Activated naive CD4-positive, alpha-beta T cell treated with anti-CD3 and anti-CD28 coated beads, Interleukin-2, amount 10 ng/mL, durations not matched to agents 7 days and 5 days (primary cell): Measurements from ENCODE around the gene ATG14.
A peak's percentile ranks its signal among the peaks of the same experiment; 100 is the strongest.
"Not testable (repeated sequence)": the region's sequence is repeated elsewhere in the genome, so short reads cannot be mapped to it uniquely, and the experiment has no call there.

ENCODE experiments used
- CTCF ChIA-PET: fragments of 350-600 bp; sonication (Branson Sonifier 250); formaldehyde crosslinking; loops from one replicate; lab custom pipeline; 2021; ENCODE audit warnings: antibody characterized with exemption; lab: Charles Lee
- DNase-seq: peaks from one replicate; pipeline ENCODE4 v3.0.0-alpha.2; 2020
- H3K27ac Mint-ChIP-seq: one replicate; pipeline ENCODE4 v1.8.0; 2021; ENCODE audit warnings: mild to moderate bottlenecking, moderate library complexity, mixed read lengths
- H3K27me3 Mint-ChIP-seq: one replicate; pipeline ENCODE4 v1.8.0; 2021; ENCODE audit warnings: mild to moderate bottlenecking, mixed read lengths
- H3K36me3 Mint-ChIP-seq: one replicate; pipeline ENCODE4 v1.8.0; 2021; ENCODE audit warnings: mixed read lengths
- H3K4me1 Mint-ChIP-seq: one replicate; pipeline ENCODE4 v1.8.0; 2021; ENCODE audit warnings: mixed read lengths
- H3K4me3 Mint-ChIP-seq: one replicate; pipeline ENCODE4 v1.8.0; 2021; ENCODE audit warnings: mild to moderate bottlenecking, moderate library complexity, mixed read lengths
- H3K9me3 Mint-ChIP-seq: one replicate; pipeline ENCODE4 v1.8.0; 2021; ENCODE audit warnings: mixed read lengths

The ATG14 gene

DNA sequence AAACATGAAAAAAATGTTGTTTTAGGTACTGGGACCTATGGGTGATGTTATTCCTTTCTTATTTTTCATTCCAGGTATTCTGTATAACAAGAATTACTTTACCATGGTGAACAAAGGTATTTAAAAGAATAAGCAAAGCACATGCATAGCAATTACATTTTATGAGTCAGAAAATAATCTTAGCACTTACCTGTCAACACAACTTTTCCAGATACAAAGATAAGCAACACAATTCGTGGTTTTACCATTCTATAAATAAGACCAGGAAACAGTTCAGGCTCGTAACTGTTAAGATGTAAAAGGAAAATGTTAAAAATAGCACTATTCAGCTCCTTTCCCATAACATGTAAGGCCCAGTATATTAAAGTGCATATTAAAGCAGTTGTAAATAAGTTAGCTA, 12.3 kb upstream of the ATG14 start:
- no peak for DNase-seq
- H3K4me1 Mint-ChIP-seq: no peaks in the 10 kb centered on the region
- H3K9me3 Mint-ChIP-seq: no peaks in the 10 kb centered on the region
- peaks cover 3% of the 10 kb centered on the region for H3K27me3 Mint-ChIP-seq
- no peaks in the 10 kb centered on the region for H3K36me3 Mint-ChIP-seq
- no peak overlapping the region for H3K4me3 Mint-ChIP-seq
- CTCF ChIA-PET: interaction anchor here (0.8 to 1.1 kb wide), 3 partner anchors 69 to 212 kb away, joined by 3 to 4 read pairs (median 3); no protein-coding TSS in a partner anchor
- no peak overlapping the region for H3K27ac Mint-ChIP-seq

GRCh38 chr14:55422338-55422737, 10.7 kb upstream of the ATG14 start:
- CTCF ChIA-PET, H3K36me3 Mint-ChIP-seq, H3K4me3 Mint-ChIP-seq, H3K4me1 Mint-ChIP-seq, H3K9me3 Mint-ChIP-seq, H3K27ac Mint-ChIP-seq, H3K27me3 Mint-ChIP-seq, DNase-seq: not testable (repeated sequence)

DNA sequence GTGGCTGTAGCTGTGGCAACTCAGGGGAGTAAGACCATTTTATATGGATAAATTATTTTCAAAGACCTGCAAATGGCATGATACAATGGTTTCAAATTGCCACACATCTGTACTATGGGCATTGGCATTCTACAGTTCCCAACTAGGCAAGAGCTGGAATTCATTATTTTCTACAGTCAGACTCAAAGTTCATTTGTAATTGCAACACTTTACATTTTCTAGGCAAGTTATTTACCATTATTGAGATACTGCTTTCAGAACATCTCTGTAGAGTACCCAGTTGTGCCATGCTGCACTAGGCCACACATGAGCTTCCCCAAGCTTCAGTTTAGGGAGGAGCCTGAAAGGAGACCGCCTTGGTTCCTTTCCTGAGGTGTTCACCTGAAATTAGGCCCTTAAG, 8.0 kb upstream of the ATG14 start:
- H3K27ac Mint-ChIP-seq: no peak overlapping the region
- no peaks in the 10 kb centered on the region for H3K9me3 Mint-ChIP-seq
- CTCF ChIA-PET: interaction anchor here (1.2 to 5.9 kb wide), 5 partner anchors 7 to 149 kb away, joined by 3 to 44 read pairs (median 3); no protein-coding TSS in a partner anchor

DNA sequence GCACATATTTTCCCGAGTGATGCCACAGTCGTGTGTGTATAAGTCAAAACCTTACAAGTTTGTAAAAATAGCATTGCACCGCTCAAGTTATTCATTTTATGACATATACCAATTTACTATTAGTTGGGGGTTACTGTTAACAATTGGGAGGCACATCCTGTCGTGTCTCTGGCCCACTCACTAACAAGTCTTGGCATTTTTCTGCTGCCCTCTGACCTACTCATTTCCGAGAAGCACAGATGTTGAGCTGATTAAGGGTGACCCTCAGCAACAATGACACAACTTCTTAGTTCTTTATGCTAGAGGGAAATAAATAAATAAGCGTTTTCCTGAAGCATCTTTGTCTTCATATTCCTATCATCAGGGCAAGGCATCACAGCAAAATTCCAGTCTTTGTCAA, 6.8 kb upstream of the ATG14 start:
- H3K4me3 Mint-ChIP-seq: no peak overlapping the region
- no peaks in the 10 kb centered on the region for H3K36me3 Mint-ChIP-seq
- H3K4me1 Mint-ChIP-seq: peaks cover 3% of the 10 kb centered on the region
- DNase-seq: no peak
- no peak overlapping the region for H3K27ac Mint-ChIP-seq
- H3K9me3 Mint-ChIP-seq: no peaks in the 10 kb centered on the region
- CTCF ChIA-PET: interaction anchor here (0.6 to 5.9 kb wide), 5 partner anchors 9 to 103 kb away, joined by 3 to 44 read pairs (median 3); no protein-coding TSS in a partner anchor
- H3K27me3 Mint-ChIP-seq: no peaks in the 10 kb centered on the region

More for the DNA sequence above, 8.0 kb upstream of the ATG14 start:
- no peak overlapping the region for H3K4me3 Mint-ChIP-seq
- no peak for DNase-seq
- no peaks in the 10 kb centered on the region for H3K27me3 Mint-ChIP-seq
- H3K36me3 Mint-ChIP-seq: no peaks in the 10 kb centered on the region
- H3K4me1 Mint-ChIP-seq: peaks cover 3% of the 10 kb centered on the region

DNA sequence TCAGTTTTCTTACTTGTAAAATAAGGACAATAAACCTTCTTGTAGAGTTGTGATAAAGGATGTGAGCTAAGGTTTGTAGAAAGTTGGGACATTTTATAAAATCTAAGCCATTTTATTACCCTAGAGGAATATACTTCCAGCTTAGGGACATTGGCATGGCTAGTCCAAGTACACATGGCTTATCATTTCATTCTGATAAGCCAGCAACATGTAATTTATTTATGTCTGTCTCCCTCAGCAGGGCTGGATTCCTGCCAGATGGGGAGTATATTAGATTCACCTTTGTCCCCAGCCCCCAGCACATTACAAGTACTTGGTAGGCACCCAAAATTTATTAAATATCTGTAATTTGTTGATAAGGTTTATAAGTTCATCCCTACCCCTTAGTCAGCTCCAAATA, 6.3 kb upstream of the ATG14 start:
- CTCF ChIA-PET: interaction anchor here (0.9 to 5.9 kb wide), 3 partner anchors 9 to 24 kb away, joined by 3 to 44 read pairs (median 3); no protein-coding TSS in a partner anchor
- no peaks in the 10 kb centered on the region for H3K9me3 Mint-ChIP-seq
- peaks cover 3% of the 10 kb centered on the region for H3K4me1 Mint-ChIP-seq
- H3K36me3 Mint-ChIP-seq: no peaks in the 10 kb centered on the region
- no peaks in the 10 kb centered on the region for H3K27me3 Mint-ChIP-seq
- DNase-seq: no peak
- no peak overlapping the region for H3K4me3 Mint-ChIP-seq
- no peak overlapping the region for H3K27ac Mint-ChIP-seq

DNA sequence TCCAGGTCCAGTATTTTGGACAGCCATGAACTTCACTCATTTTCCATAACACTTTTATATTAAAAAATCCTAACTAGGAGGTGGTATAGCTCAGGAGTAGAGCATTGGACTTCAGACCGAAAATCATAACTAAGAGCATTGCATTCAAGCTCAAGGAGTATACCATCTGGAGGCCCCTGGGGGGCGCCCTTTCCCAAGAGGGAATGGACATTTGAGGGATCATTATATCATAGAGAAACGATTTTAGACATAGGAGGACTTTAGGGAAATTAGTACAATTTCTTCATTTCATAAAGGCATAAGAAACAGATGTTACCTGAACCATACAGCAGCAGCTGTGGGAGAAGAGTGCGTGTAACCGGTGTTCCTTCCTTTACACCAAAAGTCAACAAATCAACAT, 5.2 kb upstream of the ATG14 start:
- H3K36me3 Mint-ChIP-seq: no peaks in the 10 kb centered on the region
- CTCF ChIA-PET: interaction anchor here (0.9 to 5.9 kb wide), 10 partner anchors 10 to 213 kb away, joined by 3 to 44 read pairs (median 3); no protein-coding TSS in a partner anchor
- no peak overlapping the region for H3K27ac Mint-ChIP-seq
- peak; percentile 42 for DNase-seq
- H3K9me3 Mint-ChIP-seq: no peaks in the 10 kb centered on the region
- H3K4me1 Mint-ChIP-seq: peaks cover 11% of the 10 kb centered on the region
- H3K4me3 Mint-ChIP-seq: no peak overlapping the region
- no peaks in the 10 kb centered on the region for H3K27me3 Mint-ChIP-seq

DNA sequence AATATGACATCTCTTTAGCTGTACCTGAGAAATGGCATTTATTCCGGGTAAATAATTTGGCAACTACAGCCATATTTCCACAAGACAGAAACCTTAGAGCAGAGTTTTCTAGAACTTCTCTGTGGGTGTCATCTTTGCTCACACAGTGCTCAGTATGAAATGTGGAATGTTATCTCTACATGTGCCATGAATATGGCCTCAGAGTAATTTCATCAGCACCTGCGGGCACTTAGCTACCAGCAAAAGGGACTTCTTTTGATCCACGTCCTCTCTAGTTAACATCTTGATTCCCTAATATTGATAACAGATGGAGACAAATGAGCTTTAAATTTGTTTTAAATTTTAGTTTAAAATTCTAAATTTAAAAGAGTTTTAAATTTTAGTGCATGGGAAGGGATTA, 2.9 kb upstream of the ATG14 start:
- CTCF ChIA-PET: interaction anchor here (0.7 to 5.9 kb wide), 5 partner anchors 13 to 325 kb away, joined by 3 to 44 read pairs (median 3); no protein-coding TSS in a partner anchor
- no peaks in the 10 kb centered on the region for H3K9me3 Mint-ChIP-seq
- H3K4me1 Mint-ChIP-seq: peaks cover 28% of the 10 kb centered on the region

GRCh38 chr14:55412676-55413075, 1.0 kb upstream of the ATG14 start:
- no peak for DNase-seq
- Mint-ChIP-seq H3K36me3 (no peaks in the 10 kb centered on the region), H3K4me1 (peaks cover 36% of the 10 kb centered on the region), H3K27me3 (no peaks in the 10 kb centered on the region), H3K4me3 (peak overlapping the region; percentile 77), H3K27ac (no peak overlapping the region), H3K9me3 (no peaks in the 10 kb centered on the region)
- CTCF ChIA-PET: interaction anchor here (1.3 kb wide), 1 partner anchor 142 kb away, joined by 3 read pairs; no protein-coding TSS in a partner anchor

More for the DNA sequence above, 2.9 kb upstream of the ATG14 start:
- Mint-ChIP-seq H3K4me3 (no peak overlapping the region), H3K27ac (no peak overlapping the region), H3K36me3 (no peaks in the 10 kb centered on the region), H3K27me3 (no peaks in the 10 kb centered on the region)
- no peak for DNase-seq

DNA sequence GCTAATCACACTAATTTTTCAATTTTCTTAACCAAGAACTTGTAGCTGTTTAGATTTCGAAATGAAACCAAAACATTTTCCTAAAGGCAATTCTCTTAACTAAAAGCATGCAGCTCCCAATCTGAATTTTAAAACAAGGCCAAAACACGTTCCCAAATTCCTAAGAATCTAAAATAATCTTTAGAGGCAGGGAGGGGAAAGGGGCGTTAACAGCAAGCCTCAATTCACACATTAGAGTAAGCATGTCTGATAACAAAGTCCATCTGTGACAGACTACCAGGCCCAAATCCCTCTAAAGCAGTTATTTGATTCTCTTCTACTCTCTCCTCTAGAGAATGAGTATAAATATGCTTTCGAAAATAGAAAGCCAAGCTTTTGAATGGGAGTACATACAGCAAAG, 754 bp downstream of the ATG14 start:
- no peaks in the 10 kb centered on the region for H3K9me3 Mint-ChIP-seq
- DNase-seq: no peak
- CTCF ChIA-PET: interaction anchor here (0.7 to 1.2 kb wide), 2 partner anchors 57 to 323 kb away, joined by 3 to 5 read pairs; no protein-coding TSS in a partner anchor
- H3K4me1 Mint-ChIP-seq: peaks cover 33% of the 10 kb centered on the region
- no peaks in the 10 kb centered on the region for H3K36me3 Mint-ChIP-seq
- H3K4me3 Mint-ChIP-seq: peak overlapping the region; percentile 77
- peak overlapping the region; percentile 84 for H3K27ac Mint-ChIP-seq
- no peaks in the 10 kb centered on the region for H3K27me3 Mint-ChIP-seq

- DNase-seq: no peak
- H3K36me3 Mint-ChIP-seq: no peaks in the 10 kb centered on the region
- CTCF ChIA-PET: interaction anchor here (1.1 to 1.3 kb wide), 2 partner anchors 12 to 15 kb away, joined by 3 read pairs; no protein-coding TSS in a partner anchor
- peaks cover 17% of the 10 kb centered on the region for H3K4me1 Mint-ChIP-seq
- no peak overlapping the region for H3K27ac Mint-ChIP-seq
- no peak overlapping the region for H3K4me3 Mint-ChIP-seq
- H3K27me3 Mint-ChIP-seq: no peaks in the 10 kb centered on the region
- no peaks in the 10 kb centered on the region for H3K9me3 Mint-ChIP-seq
These were observed 7.3 kb downstream of the ATG14 start for GRCh38 chr14:55404173-55404854.

- H3K27me3 Mint-ChIP-seq: no peaks in the 10 kb centered on the region
- H3K27ac Mint-ChIP-seq: no peak overlapping the region
- DNase-seq: no peak
- H3K9me3 Mint-ChIP-seq: no peaks in the 10 kb centered on the region
- H3K36me3 Mint-ChIP-seq: no peaks in the 10 kb centered on the region
- CTCF ChIA-PET: no interaction called here
- H3K4me1 Mint-ChIP-seq: peaks cover 11% of the 10 kb centered on the region
- H3K4me3 Mint-ChIP-seq: no peak overlapping the region
These were observed 9.9 kb downstream of the ATG14 start for GRCh38 chr14:55401751-55402150.

GRCh38 chr14:55399852-55400251, 11.8 kb downstream of the ATG14 start:
- CTCF ChIA-PET: interaction anchor here (0.6 kb wide), 1 partner anchor 125 kb away, joined by 4 read pairs; no protein-coding TSS in a partner anchor
- DNase-seq: no peak
- H3K9me3 Mint-ChIP-seq: no peaks in the 10 kb centered on the region
- H3K4me1 Mint-ChIP-seq: peaks cover 11% of the 10 kb centered on the region
- no peak overlapping the region for H3K4me3 Mint-ChIP-seq
- no peak overlapping the region for H3K27ac Mint-ChIP-seq
- H3K36me3 Mint-ChIP-seq: peaks cover 6% of the 10 kb centered on the region
- no peaks in the 10 kb centered on the region for H3K27me3 Mint-ChIP-seq

- Mint-ChIP-seq H3K9me3 (no peaks in the 10 kb centered on the region), H3K27me3 (no peaks in the 10 kb centered on the region), H3K4me1 (peaks cover 7% of the 10 kb centered on the region), H3K4me3 (no peak overlapping the region), H3K36me3 (peaks cover 6% of the 10 kb centered on the region), H3K27ac (no peak overlapping the region)
- CTCF ChIA-PET: no interaction called here
- no peak for DNase-seq
These were observed 12.4 kb downstream of the ATG14 start for GRCh38 chr14:55399183-55399582.

DNA sequence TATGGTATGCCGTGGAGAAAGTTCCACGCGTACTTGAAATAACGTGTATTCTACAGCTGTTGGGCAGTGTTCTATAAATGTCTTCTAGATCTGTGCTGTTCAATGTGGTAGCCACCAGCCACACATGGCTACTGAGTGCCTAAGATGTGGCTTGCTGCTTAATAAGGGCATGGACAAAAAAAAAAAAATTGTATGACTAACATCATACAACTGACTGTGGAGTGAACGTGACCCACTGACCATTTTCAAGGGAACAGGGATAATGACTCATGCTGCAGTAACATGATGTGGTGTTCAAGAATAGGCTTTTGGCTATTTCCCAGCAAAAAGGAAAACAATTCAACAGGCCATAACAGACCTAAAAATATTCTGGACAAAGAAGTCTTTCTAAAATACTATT, 13.0 kb downstream of the ATG14 start:
- CTCF ChIA-PET: no interaction called here
- Mint-ChIP-seq H3K27me3 (no peaks in the 10 kb centered on the region), H3K36me3 (peaks cover 6% of the 10 kb centered on the region), H3K9me3 (no peaks in the 10 kb centered on the region), H3K27ac (no peak overlapping the region), H3K4me3 (no peak overlapping the region), H3K4me1 (peaks cover 4% of the 10 kb centered on the region)
- DNase-seq: no peak
